GM18861 (cell line): Measurements from ENCODE around the gene COL23A1.
"Not testable (repeated sequence)": the region's sequence is repeated elsewhere in the genome, so short reads cannot be mapped to it uniquely, and the experiment has no call there.

ENCODE experiments used
- ATAC-seq: cut with Tn5 transposase; IDR thresholded peaks from one replicate; pipeline ENCODE4 v1.9.1; 2021; ENCODE audit not compliant: unreplicated experiment

COL23A1 gene

GRCh38 chr5:178204935-178205748 lies 385.1 kb downstream of the COL23A1 start:
- ATAC-seq, result peak; percentile 37

GRCh38 chr5:178204182-178204934 lies 385.8 kb downstream of the COL23A1 start, which contains the start of gene HNRNPAB:
HNRNPAB (plus strand) TSS chr5:178204533; CDS start chr5:178204838, 305 bp downstream.
- peak; percentile 76 for ATAC-seq

- ATAC-seq, result no peak
Observed at GRCh38 chr5:178203670-178204181, 386.5 kb downstream of the COL23A1 start.

GRCh38 chr5:178202541-178202940 lies 387.7 kb downstream of the COL23A1 start:
- ATAC-seq, result no peak

- no peak for ATAC-seq
Observed at GRCh38 chr5:178201927-178202235, 388.3 kb downstream of the COL23A1 start.

GRCh38 chr5:178201221-178201926 lies 388.8 kb downstream of the COL23A1 start:
- no peak for ATAC-seq

- ATAC-seq, result no peak
Observed at GRCh38 chr5:178199581-178200434, 390.4 kb downstream of the COL23A1 start.

- ATAC-seq, result no peak
Observed at GRCh38 chr5:178198706-178199105, 391.5 kb downstream of the COL23A1 start.

- ATAC-seq, result not testable (repeated sequence)
Observed at GRCh38 chr5:178198151-178198550, 392.0 kb downstream of the COL23A1 start.

- ATAC-seq, result no peak
Observed at GRCh38 chr5:178196986-178197385, 393.2 kb downstream of the COL23A1 start.

GRCh38 chr5:178196281-178196812 lies 393.8 kb downstream of the COL23A1 start:
- ATAC-seq, result no peak

- no peak for ATAC-seq
Observed at GRCh38 chr5:178194026-178194425, 396.2 kb downstream of the COL23A1 start.

GRCh38 chr5:178193251-178193809 lies 396.9 kb downstream of the COL23A1 start:
- no peak for ATAC-seq

GRCh38 chr5:178192787-178193186 lies 397.4 kb downstream of the COL23A1 start:
- no peak for ATAC-seq

- ATAC-seq, result no peak
Observed at GRCh38 chr5:178192244-178192643, 397.9 kb downstream of the COL23A1 start.

GRCh38 chr5:178191661-178192060 lies 398.5 kb downstream of the COL23A1 start:
- no peak for ATAC-seq

- no peak for ATAC-seq
Observed at GRCh38 chr5:178189433-178189832, 400.8 kb downstream of the COL23A1 start.
